AG10803 (cell line): ENCODE measurements around the gene AIG1.
"Not testable (repeated sequence)": the region's sequence is repeated elsewhere in the genome, so short reads cannot be mapped to it uniquely, and the experiment has no call there.

Experiments
- DNase-seq: peaks from one replicate; pipeline ENCODE4 v3.0.0; 2010; ENCODE audit warnings: low read depth
- H3K4me3 ChIP-seq: 2 replicates; pipeline ENCODE4 v1.5.1; 2011; ENCODE audit warnings: mild to moderate bottlenecking, low read length, control low read depth
- CTCF ChIP-seq: conservative IDR thresholded peaks from 2 replicates; pipeline ENCODE4 v1.5.1; 2011; ENCODE audit warnings: mild to moderate bottlenecking, low read length, control low read depth, inconsistent platforms

AIG1 gene

GRCh38 chr6:143337201-143337949 is 276.7 kb downstream of the AIG1 start:
- peak; percentile 31 for TF ChIP-seq CTCF
- no peak for DNase-seq
- H3K4me3 ChIP-seq, result no peak overlapping the region

- TF ChIP-seq CTCF, result no peak
- DNase-seq, result no peak
- H3K4me3 ChIP-seq, result no peak overlapping the region
These were observed 278.5 kb downstream of the AIG1 start for GRCh38 chr6:143339223-143339622.

- not testable (repeated sequence) for DNase-seq
These were observed 284.8 kb downstream of the AIG1 start for GRCh38 chr6:143345477-143345876.

GRCh38 chr6:143346004-143346403 is 285.3 kb downstream of the AIG1 start:
- DNase-seq, result peak; percentile 22
- no peak overlapping the region for H3K4me3 ChIP-seq
- no peak for TF ChIP-seq CTCF

More at GRCh38 chr6:143345477-143345876, 284.8 kb downstream of the AIG1 start:
- H3K4me3 ChIP-seq, result not testable (repeated sequence)

GRCh38 chr6:143348531-143348930 is 287.8 kb downstream of the AIG1 start:
- H3K4me3 ChIP-seq, result no peak overlapping the region
- no peak for TF ChIP-seq CTCF

GRCh38 chr6:143349530-143349929 is 288.8 kb downstream of the AIG1 start:
- DNase-seq, result no peak
- no peak overlapping the region for H3K4me3 ChIP-seq
- no peak for TF ChIP-seq CTCF

More at GRCh38 chr6:143348531-143348930, 287.8 kb downstream of the AIG1 start:
- peak; percentile 41 for DNase-seq

- TF ChIP-seq CTCF, result no peak
- no peak overlapping the region for H3K4me3 ChIP-seq
- DNase-seq, result no peak
These were observed 295.6 kb downstream of the AIG1 start for GRCh38 chr6:143356101-143356880.
